ENCODE measurements around the gene RIPOR2.

GRCh38 chr6:24774696-24775519 is 160.9 kb downstream of the RIPOR2 start, which contains the start of gene GMNN:
- TF ChIP-seq ZBTB7A (CRISPR knock-in tag; IDR thresholded peaks at IDR 0.05) = no peak
- 0 out of 2 replicates have a peak, but pooled peaks have one; percentile 41 for TF ChIP-seq ZFP1 (CRISPR knock-in tag; IDR thresholded peaks at IDR 0.05)
- TF ChIP-seq CTCF (CRISPR knock-in tag; IDR thresholded peaks at IDR 0.05) = peak; percentile 27
- TF ChIP-seq ZNF430 (CRISPR knock-in tag; IDR thresholded peaks at IDR 0.05) = peak; percentile 90
